Immature natural killer cell (primary cell): ENCODE measurements around the gene SBNO2. TPM values are rescaled to one million over a fixed set of nuclear protein-coding genes. Genes with fewer than 3 reads are reported as not detected.

Experiments used
- polyA plus RNA-seq, 3 donors: library from polyadenylated mRNA; unstranded; fragments of 300-500 nt; fragmentation: Illumina TruSeq; gene quantifications; one replicate each; pipeline ENCODE4 v1.2.3, GENCODE V29; 2021

SBNO2 gene
- polyA plus RNA-seq, 3 donors from 2014 or later: 0.27 to 3.4 (median 0.89) TPM

Other genes with a start within 250 kb of the SBNO2 start
- gene ARID3A, start 248.2 kb downstream of the SBNO2 start, polyA plus RNA-seq: 1 to 10 TPM; 1.0 to 1.7 (median 1.4) TPM
- 100 to 1,000 TPM in 1 of 3 donors, 10 to 100 TPM in 2; 60.5 to 116 (median 70.9) TPM for gene WDR18, start 189.9 kb downstream of the SBNO2 start, polyA plus RNA-seq
- not detected for gene GRIN3B, start 173.8 kb downstream of the SBNO2 start, polyA plus RNA-seq
- gene TMEM259, start 153.1 kb downstream of the SBNO2 start, polyA plus RNA-seq: 100 to 1,000 TPM in 1 of 3 donors, 10 to 100 TPM in 2; 45.6 to 102 (median 61.1) TPM
- not detected for gene RNU6-2, start 152.7 kb downstream of the SBNO2 start, polyA plus RNA-seq
- gene CNN2, start 147.7 kb downstream of the SBNO2 start, polyA plus RNA-seq: 100 to 1,000 TPM; 227 to 382 (median 255) TPM
- 10 to 100 TPM in 1 of 3 donors, 1 to 10 TPM in 2; 4.5 to 13.3 (median 5.2) TPM for gene ABCA7, start 134.2 kb downstream of the SBNO2 start, polyA plus RNA-seq
- 100 to 1,000 TPM; 164 to 417 (median 169) TPM for gene ARHGAP45, start 107.1 kb downstream of the SBNO2 start, polyA plus RNA-seq
- gene POLR2E, start 78.9 kb downstream of the SBNO2 start, polyA plus RNA-seq: 100 to 1,000 TPM; 182 to 288 (median 237) TPM
- gene GPX4, start 70.3 kb downstream of the SBNO2 start, polyA plus RNA-seq: 100 to 1,000 TPM; 225 to 320 (median 280) TPM
- gene STK11, start 31.5 kb upstream of the SBNO2 start, polyA plus RNA-seq: 10 to 100 TPM; 10.8 to 14.5 (median 11.7) TPM
- gene CBARP, start 63.7 kb upstream of the SBNO2 start, polyA plus RNA-seq: not detected
- gene ATP5F1D, start 67.5 kb upstream of the SBNO2 start, polyA plus RNA-seq: 100 to 1,000 TPM; 145 to 310 (median 303) TPM
- gene MIDN, start 74.3 kb upstream of the SBNO2 start, polyA plus RNA-seq: 10 to 100 TPM in 2 of 3 donors, 1 to 10 TPM in 1; 4.9 to 16.0 (median 10.8) TPM
- 100 to 1,000 TPM; 146 to 246 (median 197) TPM for gene CIRBP, start 95.1 kb upstream of the SBNO2 start, polyA plus RNA-seq
- gene FAM174C, start 101.3 kb upstream of the SBNO2 start, polyA plus RNA-seq: 10 to 100 TPM; 50.5 to 98.4 (median 86.9) TPM
- gene EFNA2, start 111.6 kb upstream of the SBNO2 start, polyA plus RNA-seq: not detected
- 100 to 1,000 TPM; 209 to 227 (median 213) TPM for gene NDUFS7, start 209.6 kb upstream of the SBNO2 start, polyA plus RNA-seq
- 10 to 100 TPM in 2 of 3 donors, 1 to 10 TPM in 1; 7.9 to 16.5 (median 10.5) TPM for gene GAMT, start 227.3 kb upstream of the SBNO2 start, polyA plus RNA-seq
- gene DAZAP1, start 233.3 kb upstream of the SBNO2 start, polyA plus RNA-seq: 10 to 100 TPM in 1 of 3 donors, 1 to 10 TPM in 2; 4.3 to 10.3 (median 8.0) TPM